Activated naive CD8-positive, alpha-beta T cell (primary cell): Measurements from ENCODE around the gene CD200.

Source experiments
- H3K27ac Mint-ChIP-seq: one replicate; pipeline ENCODE4 v1.8.0; 2021; ENCODE audit warnings: mixed read lengths
- H3K27me3 Mint-ChIP-seq: one replicate; pipeline ENCODE4 v1.8.0; 2021; ENCODE audit warnings: mixed read lengths
- H3K36me3 Mint-ChIP-seq: one replicate; pipeline ENCODE4 v1.8.0; 2021; ENCODE audit warnings: mixed read lengths
- H3K4me1 Mint-ChIP-seq: one replicate; pipeline ENCODE4 v1.8.0; 2021; ENCODE audit warnings: low read depth, mixed read lengths
- H3K4me3 Mint-ChIP-seq: one replicate; pipeline ENCODE4 v1.8.0; 2021; ENCODE audit warnings: mild to moderate bottlenecking, mixed read lengths
- H3K9me3 Mint-ChIP-seq: one replicate; pipeline ENCODE4 v1.8.0; 2021; ENCODE audit warnings: low read depth, mixed read lengths

Gene CD200

GRCh38 chr3:112341386-112341785 lies 8.4 kb downstream of the CD200 start:
- H3K27ac Mint-ChIP-seq = peak overlapping the region; percentile 78

DNA sequence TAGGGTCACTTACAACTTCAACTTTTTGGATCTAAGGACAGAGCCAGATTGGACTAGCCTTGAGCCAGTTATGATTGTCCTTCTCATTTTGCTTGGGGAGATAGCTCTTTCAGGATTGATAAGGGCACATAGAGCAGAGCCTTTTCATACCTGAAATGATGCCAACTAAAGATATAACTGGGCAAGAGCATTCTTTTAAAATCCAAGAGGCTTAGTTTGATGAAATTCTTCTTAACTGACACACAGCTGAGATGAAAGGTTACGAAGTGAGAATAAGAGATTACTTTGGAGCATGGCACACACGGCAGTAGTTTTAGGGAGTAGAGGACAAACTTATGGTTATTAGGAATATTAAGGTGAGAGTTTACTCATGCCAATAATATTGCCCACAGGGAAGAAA lies 12.7 kb downstream of the CD200 start:
- Mint-ChIP-seq H3K9me3 (peaks cover 8% of the 10 kb centered on the region), H3K36me3 (peaks cover 47% of the 10 kb centered on the region), H3K27ac (no peak overlapping the region), H3K4me1 (peaks cover 45% of the 10 kb centered on the region), H3K27me3 (no peaks in the 10 kb centered on the region), H3K4me3 (no peak overlapping the region)

More at GRCh38 chr3:112341386-112341785, 8.4 kb downstream of the CD200 start:
- H3K9me3 Mint-ChIP-seq = peaks cover 8% of the 10 kb centered on the region
- peaks cover 51% of the 10 kb centered on the region for H3K36me3 Mint-ChIP-seq
- H3K4me1 Mint-ChIP-seq = peaks cover 57% of the 10 kb centered on the region
- H3K4me3 Mint-ChIP-seq = peak overlapping the region; percentile 47
- no peaks in the 10 kb centered on the region for H3K27me3 Mint-ChIP-seq

DNA sequence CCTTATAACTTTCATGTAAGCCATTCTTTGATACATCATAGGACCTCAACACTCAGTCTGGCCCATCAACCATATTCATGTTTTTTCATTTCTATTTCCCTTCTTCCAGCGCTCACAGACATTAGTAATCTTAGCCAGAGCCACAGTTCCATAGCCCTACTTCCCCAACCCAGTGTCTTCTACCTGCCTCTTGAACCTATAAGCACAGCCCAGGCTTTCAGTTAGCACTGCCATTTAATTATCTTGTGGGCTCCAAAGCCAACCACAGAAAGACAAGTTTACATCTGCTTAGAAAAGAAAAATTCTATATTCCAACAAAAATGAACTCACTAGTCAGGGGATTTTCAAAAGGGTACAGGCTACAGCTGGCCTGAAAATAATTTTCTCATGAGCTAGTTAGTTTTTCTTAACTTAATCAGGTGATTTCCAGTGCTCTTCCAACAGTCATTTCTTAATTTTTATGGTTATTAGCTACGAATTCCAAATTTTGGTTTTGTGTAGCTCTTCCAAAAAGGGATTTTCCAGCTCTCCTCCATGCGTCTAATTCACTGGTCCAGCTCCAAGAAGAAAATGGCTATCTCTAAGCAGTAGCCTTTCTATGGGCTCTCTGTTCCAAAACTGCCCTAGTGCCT lies 13.7 kb downstream of the CD200 start:
- Mint-ChIP-seq H3K27ac (peak overlapping the region; percentile 13), H3K36me3 (peaks cover 47% of the 10 kb centered on the region), H3K9me3 (peaks cover 8% of the 10 kb centered on the region), H3K4me1 (peaks cover 39% of the 10 kb centered on the region), H3K4me3 (no peak overlapping the region), H3K27me3 (no peaks in the 10 kb centered on the region)

DNA sequence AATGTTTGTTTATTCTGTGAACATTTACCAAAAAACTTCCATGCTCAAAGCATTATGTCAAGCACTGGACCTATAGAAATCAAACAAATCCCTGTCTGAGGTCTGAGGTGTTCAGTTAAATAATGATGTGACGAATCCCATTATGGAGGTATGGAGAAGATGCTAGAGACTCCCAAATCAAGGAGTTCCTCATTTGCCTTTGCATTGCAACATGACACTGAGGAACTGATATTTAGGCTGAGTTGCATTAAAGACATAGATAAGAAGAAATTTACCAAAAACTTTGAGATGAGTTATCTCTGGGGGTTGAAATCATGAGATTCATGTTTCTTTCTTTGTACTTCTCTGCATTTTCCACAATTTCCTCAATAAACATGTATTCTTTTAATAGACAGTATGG lies 16.0 kb downstream of the CD200 start:
- Mint-ChIP-seq H3K4me3 (no peak overlapping the region), H3K4me1 (peaks cover 34% of the 10 kb centered on the region), H3K36me3 (peaks cover 51% of the 10 kb centered on the region), H3K27me3 (no peaks in the 10 kb centered on the region), H3K27ac (no peak overlapping the region), H3K9me3 (peaks cover under 1% of the 10 kb centered on the region)

DNA sequence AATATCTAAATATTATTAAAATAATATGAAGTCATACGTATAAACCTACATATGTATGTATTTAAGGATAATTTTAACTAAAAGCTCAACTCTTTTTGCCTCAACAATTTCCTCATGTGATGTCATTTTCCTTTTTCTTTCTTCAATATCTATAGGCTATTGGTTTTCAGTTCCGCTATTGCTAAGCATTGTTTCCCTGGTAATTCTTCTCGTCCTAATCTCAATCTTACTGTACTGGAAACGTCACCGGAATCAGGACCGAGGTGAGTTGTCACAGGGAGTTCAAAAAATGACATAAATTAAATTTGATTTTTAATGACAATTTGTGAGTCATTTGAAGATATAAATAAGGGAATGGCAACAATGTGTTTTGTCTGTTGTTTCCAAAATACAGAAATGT lies 16.6 kb downstream of the CD200 start:
- Mint-ChIP-seq H3K9me3 (no peaks in the 10 kb centered on the region), H3K36me3 (peaks cover 50% of the 10 kb centered on the region), H3K4me1 (peaks cover 31% of the 10 kb centered on the region), H3K4me3 (no peak overlapping the region), H3K27me3 (no peaks in the 10 kb centered on the region), H3K27ac (no peak overlapping the region)

- H3K36me3 Mint-ChIP-seq = peaks cover 46% of the 10 kb centered on the region
- H3K4me3 Mint-ChIP-seq = peak overlapping the region; percentile 5
- no peaks in the 10 kb centered on the region for H3K27me3 Mint-ChIP-seq
- no peaks in the 10 kb centered on the region for H3K9me3 Mint-ChIP-seq
- peak overlapping the region; percentile 68 for H3K27ac Mint-ChIP-seq
- H3K4me1 Mint-ChIP-seq = peaks cover 29% of the 10 kb centered on the region
Observed at GRCh38 chr3:112350018-112350810, 17.3 kb downstream of the CD200 start.

DNA sequence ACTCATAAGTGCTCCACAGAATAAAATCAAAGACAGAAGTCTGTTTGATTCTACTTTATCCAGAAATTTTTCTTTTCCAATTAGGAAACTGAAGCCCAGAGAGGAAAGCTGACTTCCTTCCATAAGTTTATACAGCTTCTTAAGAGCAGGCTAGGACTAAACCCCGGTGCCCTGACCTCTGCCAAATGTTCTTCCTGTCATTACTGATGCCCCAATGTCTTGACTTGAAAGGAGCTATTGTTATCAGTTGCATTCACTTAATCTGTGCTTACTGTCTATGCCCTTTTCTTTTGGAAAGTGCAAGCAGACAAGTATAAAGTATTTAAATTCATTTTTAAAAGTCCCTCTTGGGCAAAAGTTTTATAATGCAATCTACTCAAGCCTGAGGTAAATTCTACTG lies 18.1 kb downstream of the CD200 start:
- H3K4me1 Mint-ChIP-seq = peaks cover 29% of the 10 kb centered on the region
- no peaks in the 10 kb centered on the region for H3K9me3 Mint-ChIP-seq
- no peaks in the 10 kb centered on the region for H3K27me3 Mint-ChIP-seq
- peaks cover 39% of the 10 kb centered on the region for H3K36me3 Mint-ChIP-seq
- H3K4me3 Mint-ChIP-seq = no peak overlapping the region
- no peak overlapping the region for H3K27ac Mint-ChIP-seq

DNA sequence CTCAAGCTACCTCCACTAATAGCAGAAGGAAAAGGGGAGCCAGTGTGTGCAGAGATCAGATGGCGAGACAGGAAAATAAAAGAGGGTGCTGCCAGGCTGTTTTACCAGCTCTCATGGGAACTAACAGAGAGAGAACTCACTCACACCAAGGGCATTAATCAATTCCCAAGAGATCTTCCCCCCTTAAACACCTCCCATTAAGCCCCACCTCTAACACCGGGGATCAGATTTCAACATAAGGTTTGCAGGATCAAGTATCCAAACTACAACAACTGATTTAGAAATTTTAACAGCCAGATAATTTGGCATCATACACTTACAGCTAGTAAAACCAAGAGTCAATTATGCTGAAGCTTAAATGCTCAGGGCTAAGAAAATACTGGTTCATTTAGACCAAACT lies 18.9 kb downstream of the CD200 start:
- Mint-ChIP-seq H3K4me1 (peaks cover 26% of the 10 kb centered on the region), H3K4me3 (no peak overlapping the region), H3K27ac (no peak overlapping the region), H3K27me3 (no peaks in the 10 kb centered on the region), H3K36me3 (peaks cover 35% of the 10 kb centered on the region), H3K9me3 (no peaks in the 10 kb centered on the region)

GRCh38 chr3:112352720-112353119 lies 19.8 kb downstream of the CD200 start:
- peaks cover 32% of the 10 kb centered on the region for H3K36me3 Mint-ChIP-seq
- no peak overlapping the region for H3K4me3 Mint-ChIP-seq
- H3K27me3 Mint-ChIP-seq = no peaks in the 10 kb centered on the region
- H3K4me1 Mint-ChIP-seq = peaks cover 19% of the 10 kb centered on the region
- H3K27ac Mint-ChIP-seq = no peak overlapping the region
- H3K9me3 Mint-ChIP-seq = no peaks in the 10 kb centered on the region

- H3K4me3 Mint-ChIP-seq = no peak overlapping the region
Observed at GRCh38 chr3:112353365-112353764, 20.4 kb downstream of the CD200 start.

GRCh38 chr3:112354642-112355306 lies 21.8 kb downstream of the CD200 start:
- H3K4me1 Mint-ChIP-seq = peaks cover 24% of the 10 kb centered on the region
- H3K9me3 Mint-ChIP-seq = no peaks in the 10 kb centered on the region
- H3K36me3 Mint-ChIP-seq = peaks cover 27% of the 10 kb centered on the region
- no peak overlapping the region for H3K4me3 Mint-ChIP-seq
- no peaks in the 10 kb centered on the region for H3K27me3 Mint-ChIP-seq
- no peak overlapping the region for H3K27ac Mint-ChIP-seq

More at GRCh38 chr3:112353365-112353764, 20.4 kb downstream of the CD200 start:
- Mint-ChIP-seq H3K27ac (no peak overlapping the region), H3K4me1 (peaks cover 21% of the 10 kb centered on the region), H3K27me3 (no peaks in the 10 kb centered on the region), H3K9me3 (no peaks in the 10 kb centered on the region), H3K36me3 (peaks cover 27% of the 10 kb centered on the region)

GRCh38 chr3:112355307-112355687 lies 22.3 kb downstream of the CD200 start:
- peaks cover 24% of the 10 kb centered on the region for H3K36me3 Mint-ChIP-seq
- H3K27me3 Mint-ChIP-seq = no peaks in the 10 kb centered on the region
- no peak overlapping the region for H3K4me3 Mint-ChIP-seq
- peaks cover 19% of the 10 kb centered on the region for H3K4me1 Mint-ChIP-seq
- no peaks in the 10 kb centered on the region for H3K9me3 Mint-ChIP-seq
- H3K27ac Mint-ChIP-seq = no peak overlapping the region

DNA sequence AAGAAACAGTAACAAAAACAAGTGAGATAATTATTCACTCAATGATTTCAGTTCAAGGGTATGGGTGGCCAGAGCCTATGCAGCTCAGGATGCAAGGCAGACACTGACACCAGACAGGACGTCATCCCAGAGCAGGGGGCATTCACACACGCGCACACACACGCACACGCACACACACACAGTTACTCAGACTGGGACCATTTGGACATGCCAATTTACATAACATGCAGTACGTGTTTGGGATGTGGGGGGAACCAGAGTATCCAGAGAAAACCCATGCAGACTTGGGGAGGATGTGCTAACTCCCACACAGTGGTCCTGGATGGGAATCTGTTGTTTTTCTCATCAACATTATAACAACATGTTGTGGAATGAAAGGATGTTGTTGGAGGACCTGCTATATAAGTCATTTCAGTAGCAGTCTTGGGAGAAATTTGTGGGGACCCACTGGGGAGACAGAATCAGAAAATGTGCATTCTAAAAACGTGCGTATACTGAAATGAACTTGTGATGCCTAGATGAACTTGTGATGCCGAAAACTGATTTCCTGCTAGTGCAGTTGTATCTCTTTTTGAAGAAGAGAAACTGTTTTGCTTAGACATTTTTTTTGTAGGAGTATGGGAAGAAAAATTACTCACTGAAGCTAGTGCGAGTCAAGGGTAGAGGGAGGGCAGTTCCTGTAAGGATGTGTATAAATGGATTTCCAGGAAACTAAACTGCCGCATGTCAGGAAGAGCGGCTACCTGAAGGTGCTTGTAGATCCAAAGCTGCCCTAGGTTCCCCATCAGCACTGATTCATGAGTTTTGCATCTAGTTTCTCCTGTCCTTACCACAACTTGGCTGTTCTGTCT lies 25.2 kb downstream of the CD200 start:
- Mint-ChIP-seq H3K4me1 (peaks cover 16% of the 10 kb centered on the region), H3K36me3 (peaks cover 16% of the 10 kb centered on the region), H3K9me3 (no peaks in the 10 kb centered on the region), H3K27ac (peak overlapping the region; percentile 46), H3K27me3 (no peaks in the 10 kb centered on the region), H3K4me3 (peak overlapping the region; percentile 59)

GRCh38 chr3:112360561-112360960 lies 27.6 kb downstream of the CD200 start:
- Mint-ChIP-seq H3K4me1 (peaks cover 39% of the 10 kb centered on the region), H3K9me3 (no peaks in the 10 kb centered on the region), H3K27me3 (no peaks in the 10 kb centered on the region), H3K27ac (no peak overlapping the region), H3K4me3 (no peak overlapping the region), H3K36me3 (peaks cover 24% of the 10 kb centered on the region)
